Eye (tissue), 1 donor: Measurements from ENCODE around the gene CTNNBL1.

ENCODE experiments used
- DNase-seq: peaks from one replicate; pipeline ENCODE4 v3.0.0-alpha.2; 2015

CTNNBL1 gene

GRCh38 chr20:37885593-37886503 lies 192.0 kb downstream of the CTNNBL1 start:
- DNase-seq = peak; percentile 40

- no peak for DNase-seq
These were observed 193.0 kb downstream of the CTNNBL1 start for GRCh38 chr20:37886851-37887297.

- DNase-seq = no peak
These were observed 194.8 kb downstream of the CTNNBL1 start for GRCh38 chr20:37888641-37889040.

GRCh38 chr20:37890108-37890507 lies 196.3 kb downstream of the CTNNBL1 start:
- DNase-seq = no peak

GRCh38 chr20:37890643-37891042 lies 196.8 kb downstream of the CTNNBL1 start:
- DNase-seq = no peak

GRCh38 chr20:37892001-37892400 lies 198.2 kb downstream of the CTNNBL1 start:
- DNase-seq = no peak

- no peak for DNase-seq
These were observed 199.9 kb downstream of the CTNNBL1 start for GRCh38 chr20:37893566-37894241.

GRCh38 chr20:37894454-37894853 lies 200.6 kb downstream of the CTNNBL1 start:
- DNase-seq = no peak

- DNase-seq = peak; percentile 43
These were observed 201.3 kb downstream of the CTNNBL1 start for GRCh38 chr20:37895166-37895565.

- DNase-seq = peak; percentile 64
These were observed 203.2 kb downstream of the CTNNBL1 start for GRCh38 chr20:37896932-37897548.

GRCh38 chr20:37898233-37899104 lies 204.6 kb downstream of the CTNNBL1 start:
- DNase-seq = no peak

- no peak for DNase-seq
These were observed 205.5 kb downstream of the CTNNBL1 start for GRCh38 chr20:37899105-37900045.

- peak; percentile 55 for DNase-seq
These were observed 207.4 kb downstream of the CTNNBL1 start for GRCh38 chr20:37901240-37901639.

- DNase-seq = peak; percentile 79
These were observed 208.0 kb downstream of the CTNNBL1 start for GRCh38 chr20:37901654-37902503.

GRCh38 chr20:37902504-37903313 lies 208.9 kb downstream of the CTNNBL1 start, which contains the start of gene VSTM2L:
TSS of gene VSTM2L (plus strand) at chr20:37903127. CDS start at chr20:37903351, 224 bp downstream.
- peak; percentile 84 for DNase-seq

- DNase-seq = peak; percentile 39
These were observed 209.6 kb downstream of the CTNNBL1 start for GRCh38 chr20:37903317-37904007.

GRCh38 chr20:37904008-37904642 lies 210.3 kb downstream of the CTNNBL1 start:
- peak; percentile 28 for DNase-seq

- peak; percentile 19 for DNase-seq
These were observed 211.1 kb downstream of the CTNNBL1 start for GRCh38 chr20:37904845-37905373.
